ENCODE results near the gene C11orf97.

DNA sequence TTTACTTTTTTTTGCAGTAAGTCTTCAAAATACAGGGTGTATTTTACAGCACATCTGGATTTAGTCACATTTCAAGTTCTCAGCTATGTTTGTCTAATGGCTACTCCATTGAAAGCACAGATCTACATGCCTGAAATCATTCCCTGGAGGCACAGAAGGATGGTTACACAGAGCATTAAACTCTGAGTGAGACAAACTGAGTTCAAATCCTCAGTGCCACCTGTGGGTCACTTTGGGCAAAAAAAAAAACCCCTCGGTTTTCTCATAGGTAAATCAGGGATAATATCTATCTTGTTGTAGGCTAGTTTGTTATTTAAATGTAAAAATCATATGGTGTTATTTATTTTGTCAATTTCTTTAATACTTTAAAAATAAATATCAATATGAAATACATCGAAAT is 10.7 kb upstream of the C11orf97 start:
- TF ChIP-seq POLR2A (IDR thresholded peaks at IDR 0.05): no peak
- TF ChIP-seq, protein P1, sequence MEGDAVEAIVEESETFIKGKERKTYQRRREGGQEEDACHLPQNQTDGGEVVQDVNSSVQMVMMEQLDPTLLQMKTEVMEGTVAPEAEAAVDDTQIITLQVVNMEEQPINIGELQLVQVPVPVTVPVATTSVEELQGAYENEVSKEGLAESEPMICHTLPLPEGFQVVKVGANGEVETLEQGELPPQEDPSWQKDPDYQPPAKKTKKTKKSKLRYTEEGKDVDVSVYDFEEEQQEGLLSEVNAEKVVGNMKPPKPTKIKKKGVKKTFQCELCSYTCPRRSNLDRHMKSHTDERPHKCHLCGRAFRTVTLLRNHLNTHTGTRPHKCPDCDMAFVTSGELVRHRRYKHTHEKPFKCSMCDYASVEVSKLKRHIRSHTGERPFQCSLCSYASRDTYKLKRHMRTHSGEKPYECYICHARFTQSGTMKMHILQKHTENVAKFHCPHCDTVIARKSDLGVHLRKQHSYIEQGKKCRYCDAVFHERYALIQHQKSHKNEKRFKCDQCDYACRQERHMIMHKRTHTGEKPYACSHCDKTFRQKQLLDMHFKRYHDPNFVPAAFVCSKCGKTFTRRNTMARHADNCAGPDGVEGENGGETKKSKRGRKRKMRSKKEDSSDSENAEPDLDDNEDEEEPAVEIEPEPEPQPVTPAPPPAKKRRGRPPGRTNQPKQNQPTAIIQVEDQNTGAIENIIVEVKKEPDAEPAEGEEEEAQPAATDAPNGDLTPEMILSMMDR (IDR thresholded peaks at IDR 0.05): no peak

Measured in body of pancreas (tissue), 4 donors.